ENCODE data around the gene MLXIP.

Gene MLXIP

GRCh38 chr12:122185494-122186082 lies 107.0 kb downstream of the MLXIP start:
- DNase-seq (ENCODE audit: low read depth), result no peak

DNA sequence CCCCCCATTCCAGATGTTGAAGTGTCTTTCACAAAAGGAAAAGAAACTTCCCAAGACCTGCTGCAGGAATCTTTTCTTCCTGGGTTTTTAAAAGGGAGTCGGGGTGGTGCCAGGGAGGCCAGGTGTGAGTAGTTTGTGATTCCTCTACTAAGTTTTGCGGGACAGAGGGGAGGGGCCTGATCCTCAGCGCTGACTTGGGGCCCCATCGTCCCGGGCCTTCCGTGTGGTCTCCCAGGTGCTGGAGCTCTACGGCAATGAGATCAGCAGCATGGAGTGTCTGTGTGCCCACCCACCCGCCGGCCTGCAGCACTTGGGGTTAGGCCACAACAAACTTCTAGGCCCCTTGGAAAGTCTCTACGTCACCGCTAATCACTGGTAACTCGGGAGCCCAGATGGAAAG lies 108.9 kb downstream of the MLXIP start:
- DNase-seq (ENCODE audit: low read depth), result no peak

DNA sequence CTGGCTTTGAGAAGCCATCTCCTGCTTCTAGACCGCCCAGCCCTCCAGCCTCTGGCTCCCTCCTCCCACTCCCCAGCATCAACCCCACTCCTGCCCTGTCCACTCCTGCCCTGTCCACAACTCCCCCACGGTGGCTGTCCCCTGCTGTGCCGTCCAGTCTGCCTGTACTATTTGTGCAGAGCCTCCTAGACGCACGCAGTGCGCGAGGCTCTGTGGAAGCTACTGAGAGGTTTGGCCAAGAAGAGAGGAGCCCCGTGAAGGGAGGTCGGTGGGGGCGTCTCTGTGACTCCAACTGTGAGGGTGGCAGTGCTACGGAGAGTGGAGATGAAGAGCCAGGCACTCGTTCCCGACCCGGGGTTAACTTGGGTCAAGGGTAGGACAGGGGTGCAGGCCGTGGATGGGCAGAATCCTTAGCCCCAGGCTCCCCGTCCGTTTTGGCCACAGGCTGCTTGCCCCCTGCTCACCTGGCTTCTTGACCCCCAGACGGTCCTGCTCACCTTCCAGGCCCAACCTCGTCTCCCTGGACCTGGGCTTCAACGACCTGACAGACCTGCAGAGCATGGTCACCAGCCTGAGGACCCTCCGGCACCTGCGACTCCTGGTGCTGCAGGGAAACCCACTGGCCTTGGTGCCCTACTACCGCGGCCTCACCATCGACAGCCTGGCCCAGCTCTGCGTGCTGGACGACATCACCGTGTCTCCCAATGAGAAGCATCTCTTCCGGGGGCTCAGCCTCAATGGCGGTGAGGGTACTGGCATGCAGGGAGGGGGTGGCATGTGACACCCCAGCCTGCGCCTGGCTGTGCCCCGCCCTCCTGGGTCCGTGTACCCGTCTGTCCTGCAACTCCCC lies 111.3 kb downstream of the MLXIP start:
- DNase-seq (ENCODE audit: low read depth), result no peak

DNA sequence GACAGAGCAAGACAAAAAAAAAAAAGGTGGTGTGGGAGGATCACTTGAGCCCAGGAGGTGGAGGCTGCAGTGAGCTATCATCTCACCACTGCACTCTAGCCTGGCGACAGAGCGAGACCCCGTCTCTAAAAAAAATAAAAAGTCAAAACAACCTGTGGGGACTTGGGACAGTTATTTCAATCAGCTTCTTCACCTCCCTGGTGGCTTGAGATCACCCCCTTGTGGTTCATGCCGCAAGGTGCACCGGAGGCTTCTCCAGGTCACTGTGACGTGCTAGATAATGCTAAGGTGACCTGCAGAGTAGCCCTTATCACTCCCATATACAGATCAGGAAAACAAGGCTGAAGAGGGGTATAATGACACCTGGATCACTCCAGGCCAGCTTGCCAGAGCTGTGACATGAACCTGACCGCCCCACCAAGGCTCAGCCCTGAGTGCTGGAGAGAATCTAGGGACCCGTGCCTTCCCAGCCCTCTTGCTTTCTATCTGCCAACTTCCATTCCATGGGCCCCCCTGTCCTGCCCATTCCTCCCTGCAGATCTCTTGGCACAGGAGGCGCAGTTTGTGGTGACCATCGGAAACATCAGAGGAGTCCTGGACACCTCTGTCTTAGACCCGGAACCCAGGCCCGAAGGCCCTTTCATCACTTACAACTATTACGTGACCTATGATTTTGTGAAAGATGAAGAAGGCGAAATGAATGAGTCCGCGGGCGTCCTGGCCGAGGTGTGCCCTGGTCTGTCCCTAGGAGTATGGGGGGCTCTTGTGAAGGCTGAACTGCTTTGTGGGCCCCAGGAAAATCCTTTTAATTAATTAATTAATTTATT lies 112.5 kb downstream of the MLXIP start:
- peak; percentile 48 for DNase-seq (ENCODE audit: low read depth)

DNA sequence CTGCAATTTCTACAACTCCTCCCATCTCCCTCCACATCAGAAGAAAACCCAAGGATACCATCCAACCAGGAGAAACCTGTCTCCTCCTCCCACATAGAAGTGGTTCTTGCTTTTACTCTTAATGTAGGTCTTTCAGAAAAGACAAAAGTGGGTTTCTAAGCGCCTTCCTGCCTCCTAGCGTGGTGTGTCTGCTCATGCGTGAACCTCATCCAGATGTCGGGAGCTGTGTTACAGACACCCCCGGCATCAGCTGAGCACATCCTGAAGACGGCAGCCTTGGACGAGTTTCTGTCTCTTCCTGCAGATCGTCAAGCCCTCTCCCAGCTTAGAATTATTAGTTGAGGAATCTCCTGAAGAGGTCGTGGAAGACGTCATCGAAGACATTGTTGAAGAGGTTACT lies 113.9 kb downstream of the MLXIP start:
- DNase-seq (ENCODE audit: low read depth), result no peak

DNA sequence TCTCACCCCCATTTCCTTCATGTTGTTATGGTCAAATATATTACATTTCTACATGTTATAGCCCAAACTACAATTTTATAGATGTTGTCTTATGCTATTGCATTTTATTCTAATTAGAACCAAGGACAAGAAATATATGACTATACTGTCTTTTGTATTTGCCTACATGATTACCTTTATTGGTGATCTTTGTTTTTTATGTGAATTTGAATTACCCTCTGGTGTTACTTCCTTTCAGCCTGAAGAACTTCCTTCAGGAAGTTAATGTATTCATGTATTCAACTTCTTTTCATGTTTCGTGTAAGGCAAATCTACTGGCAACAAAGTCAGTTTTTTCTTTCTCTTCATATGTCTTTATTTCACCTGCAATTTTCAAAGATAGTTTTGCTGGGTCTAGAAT lies 116.2 kb downstream of the MLXIP start:
- no peak for DNase-seq (ENCODE audit: low read depth)

DNA sequence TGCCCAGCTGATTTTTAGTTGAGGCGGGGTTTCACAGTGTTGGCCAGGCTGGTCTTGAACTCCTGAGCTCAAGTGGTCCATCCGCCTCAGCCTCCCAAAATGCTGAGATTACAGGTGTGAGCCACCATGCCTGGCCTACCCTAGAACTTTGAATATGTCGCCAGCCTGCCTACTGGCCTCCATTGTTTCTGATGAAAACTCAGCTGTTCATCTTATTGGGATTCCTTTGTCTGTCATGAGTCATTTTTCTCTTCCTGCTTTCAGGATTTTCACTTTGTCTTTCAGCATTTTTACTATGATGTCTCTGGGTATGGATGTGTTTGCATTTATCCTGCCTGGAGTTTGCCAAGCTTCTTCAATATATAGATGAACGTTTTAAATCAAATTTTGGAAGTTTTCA lies 116.8 kb downstream of the MLXIP start:
- DNase-seq (ENCODE audit: low read depth), result no peak
